B cell (primary cell): Measurements from ENCODE around the gene ZFAND5. TPM values are rescaled to one million over a fixed set of nuclear protein-coding genes. Genes with fewer than 3 reads are reported as not detected.

Experiments
- ATAC-seq: fragments of 200-7000 bp; cut with Tn5 transposase; one replicate; pipeline ENCODE4 v1.10.0; 2021; ENCODE audit warnings: low read depth, mild to moderate bottlenecking, moderate number of reproducible peaks, moderate library complexity
- CTCF ChIA-PET: fragments of 350-600 bp; sonication (Branson Sonifier 250); formaldehyde crosslinking; loops from one replicate; lab custom pipeline; 2021; ENCODE audit warnings: antibody characterized with exemption, inconsistent platforms; lab: Charles Lee
- POLR2A ChIA-PET: fragments of 350-600 bp; sonication (Branson Sonifier 250); formaldehyde crosslinking; loops from one replicate; lab custom pipeline; 2021; ENCODE audit warnings: antibody characterized with exemption; lab: Charles Lee
- DNase-seq: peaks from one replicate; pipeline ENCODE4 v3.0.0; 2013
- H2AFZ ChIP-seq: 2 replicates; pipeline ENCODE4 v1.6.1; 2012; ENCODE audit warnings: mild to moderate bottlenecking, low read depth, low read length; ENCODE audit not compliant: insufficient read depth, poor library complexity, severe bottlenecking
- H3K27ac ChIP-seq, 2 donors: 1 replicate in 1 of 2; 2 replicates in 1 of 2; pipeline ENCODE4 v1.5.1; 2012 to 2013; ENCODE audit warnings: low read length in 2 of 2, mild to moderate bottlenecking in 2 of 2, moderate library complexity in 1 of 2
- H3K27me3 ChIP-seq, 4 experiments: fragments of 200-600 bp in 1 of 4; sonication (generic) in 1 of 4; replicated peaks in 1 of 4; 1 replicate in 2 of 4; 2 replicates in 2 of 4; pipeline versions ENCODE4 v1.6.1 to v1.7.0; 2013 to 2016; ENCODE audit warnings: low read length in 3 of 4, mild to moderate bottlenecking in 2 of 4, mixed read lengths in 1 of 4, moderate library complexity in 1 of 4; ENCODE audit not compliant: insufficient read depth in 4 of 4, control insufficient read depth in 3 of 4; ENCODE audit errors: control extremely low read depth in 1 of 4
- H3K36me3 ChIP-seq, 2 experiments: replicated peaks in 1 of 2; 1 replicate in 1 of 2; 2 replicates in 1 of 2; pipeline versions ENCODE4 v1.6.1 to v1.7.1; 2013; ENCODE audit warnings: low read length in 1 of 2; ENCODE audit not compliant: insufficient read depth in 2 of 2, control insufficient read depth in 1 of 2; ENCODE audit errors: control extremely low read depth in 1 of 2, extremely low read depth in 1 of 2
- H3K4me1 ChIP-seq, 2 donors: fragments of 200-600 bp in 1 of 2; sonication (generic) in 1 of 2; 1 replicate in 1 of 2; 2 replicates in 1 of 2; pipeline versions ENCODE4 v1.5.1 to v1.6.1; 2013 to 2017; ENCODE audit warnings: low read length in 2 of 2; ENCODE audit not compliant: control insufficient read depth in 2 of 2, insufficient read depth in 2 of 2
- H3K4me2 ChIP-seq: replicated peaks from 2 replicates; pipeline ENCODE3; 2012; ENCODE audit warnings: mild to moderate bottlenecking, low read depth, low read length; ENCODE audit not compliant: poor library complexity, severe bottlenecking
- H3K4me3 ChIP-seq, 5 experiments: fragments of 200-600 bp in 1 of 5; sonication (generic) in 1 of 5; 1 replicate in 3 of 5; 2 replicates in 2 of 5; pipeline versions ENCODE4 v1.5.1 to v1.7.0; 2011 to 2016; ENCODE audit warnings: low read length in 4 of 5, mild to moderate bottlenecking in 4 of 5, low read depth in 2 of 5, control low read depth in 1 of 5, moderate library complexity in 1 of 5; ENCODE audit not compliant: insufficient read depth in 1 of 5; ENCODE audit errors: control extremely low read depth in 1 of 5, extremely low read depth in 1 of 5
- H3K79me2 ChIP-seq: fragments of 200-600 bp; sonication (generic); one replicate; pipeline ENCODE4 v1.6.0; 2016; ENCODE audit warnings: low read length; ENCODE audit not compliant: control insufficient read depth, insufficient read depth
- H3K9ac ChIP-seq: fragments of 200-600 bp; sonication (generic); 2 replicates; pipeline ENCODE4 v1.6.1; 2017; ENCODE audit warnings: mild to moderate bottlenecking, low read length, moderate library complexity
- H3K9me3 ChIP-seq, 3 donors: one replicate each; pipeline versions ENCODE4 v1.6.1 to v1.7.1; 2013; ENCODE audit warnings: low read length in 2 of 3; ENCODE audit not compliant: control insufficient read depth in 2 of 3, insufficient read depth in 1 of 3; ENCODE audit errors: control extremely low read depth in 1 of 3
- H4K20me1 ChIP-seq: 2 replicates; pipeline ENCODE4 v1.6.0; 2012; ENCODE audit warnings: mild to moderate bottlenecking, low read length; ENCODE audit not compliant: insufficient read depth, control insufficient read depth, poor library complexity, severe bottlenecking
- H3K27ac Mint-ChIP-seq: one replicate; pipeline ENCODE4 v1.8.0; 2021; ENCODE audit warnings: mixed read lengths
- H3K27me3 Mint-ChIP-seq: one replicate; pipeline ENCODE4 v1.8.0; 2021; ENCODE audit warnings: mixed read lengths
- H3K4me1 Mint-ChIP-seq: one replicate; pipeline ENCODE4 v1.8.0; 2021; ENCODE audit warnings: mixed read lengths
- H3K4me3 Mint-ChIP-seq: one replicate; pipeline ENCODE4 v1.8.0; 2021; ENCODE audit warnings: mixed read lengths
- H3K9me3 Mint-ChIP-seq: one replicate; pipeline ENCODE4 v1.8.0; 2022; ENCODE audit warnings: mixed read lengths; ENCODE audit not compliant: insufficient read depth
- EZH2 ChIP-seq: IDR thresholded peaks from 2 replicates; pipeline ENCODE4 v1.6.1; 2012; ENCODE audit warnings: borderline replicate concordance, low read depth, mild to moderate bottlenecking, moderate library complexity, low read length; ENCODE audit not compliant: insufficient read depth, poor library complexity, severe bottlenecking
- WGBS: methylation state at CpG from one replicate; pipeline ENCODE4 v1.1.5; 2013; ENCODE audit warnings: missing lambda C conversion rate; ENCODE audit not compliant: insufficient coverage; 5-methylcytosine and 5-hydroxymethylcytosine counted together
- intact Hi-C: fragments of 100-400 bp; cut with micrococcal nuclease; formaldehyde crosslinking; loops from one replicate; pipeline ENCODE4 v1.10.0; 2022
- polyA plus RNA-seq: library from polyadenylated mRNA; depleted of rRNA; stranded (reverse); fragments of >200 nt; gene quantifications from 2 replicates; pipeline ENCODE4 v1.2.3, GENCODE V29; 2012
- total RNA-seq, 2 donors: library from RNA; stranded (reverse); fragments of 120-200 nt in 1 of 2; gene quantifications; 1 replicate in 1 of 2; 2 replicates in 1 of 2; pipeline versions ENCODE4 v1.2.3 to v1.2.4, GENCODE V29; 2013 to 2022
- TF ChIP-seq, protein P1 (sequence below): fragments of 200-600 bp; IDR thresholded peaks from one replicate; pipeline ENCODE4 v1.8.0; 2022; ENCODE audit warnings: antibody characterized with exemption, mild to moderate bottlenecking

Gene ZFAND5
- total and polyA plus RNA-seq, 2 donors (not counting 1 experiment from before 2014, with no cell fraction given): 95.3 to 162 TPM

DNA sequence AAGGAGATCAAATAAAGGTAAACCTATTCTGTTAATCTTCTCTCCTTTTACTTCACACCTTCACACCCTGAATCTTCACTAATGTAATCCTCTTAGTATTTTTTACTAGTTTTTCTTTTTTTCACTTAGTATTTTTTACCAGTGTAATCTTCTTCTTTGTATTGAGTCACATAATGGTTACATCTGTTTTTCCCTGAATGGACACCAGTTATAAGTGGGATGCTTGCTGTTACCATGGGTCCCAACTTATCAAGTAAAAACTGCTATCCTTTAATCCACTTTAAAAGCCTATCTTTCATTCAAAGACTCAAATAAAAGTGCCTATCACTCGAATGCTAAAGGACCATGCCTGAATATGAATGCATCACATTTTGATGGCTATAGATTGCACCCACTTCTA is 15.1 kb downstream of the ZFAND5 start:
- Histone ChIP-seq H3K27ac (no peak overlapping the region), H3K4me1 (no peaks in the 10 kb centered on the region), H3K36me3 (peaks cover 4 to 13% of the 10 kb centered on the region in 2 experiments), H3K4me3 (no peak overlapping the region), H4K20me1 (no peaks in the 10 kb centered on the region), H3K27me3 (no peaks in the 10 kb centered on the region), H3K79me2 (no peaks in the 10 kb centered on the region), H3K9me3 (no peaks in the 10 kb centered on the region), H2AFZ (no peak overlapping the region), H3K4me2 (no peak overlapping the region), H3K9ac (no peak overlapping the region)
- ChIA-PET CTCF (no interaction called here), POLR2A (no interaction called here)
- H3K27ac Mint-ChIP-seq: no peak overlapping the region
- H3K4me1 Mint-ChIP-seq: peaks cover 10% of the 10 kb centered on the region
- ATAC-seq (no peak), DNase-seq (no peak)
- WGBS: no CpG with 5 or more reads among the region's 1 CpG
- no peaks in the 10 kb centered on the region for H3K9me3 Mint-ChIP-seq
- no peak overlapping the region for H3K4me3 Mint-ChIP-seq
- no peak for TF ChIP-seq EZH2
- TF ChIP-seq, protein P1, sequence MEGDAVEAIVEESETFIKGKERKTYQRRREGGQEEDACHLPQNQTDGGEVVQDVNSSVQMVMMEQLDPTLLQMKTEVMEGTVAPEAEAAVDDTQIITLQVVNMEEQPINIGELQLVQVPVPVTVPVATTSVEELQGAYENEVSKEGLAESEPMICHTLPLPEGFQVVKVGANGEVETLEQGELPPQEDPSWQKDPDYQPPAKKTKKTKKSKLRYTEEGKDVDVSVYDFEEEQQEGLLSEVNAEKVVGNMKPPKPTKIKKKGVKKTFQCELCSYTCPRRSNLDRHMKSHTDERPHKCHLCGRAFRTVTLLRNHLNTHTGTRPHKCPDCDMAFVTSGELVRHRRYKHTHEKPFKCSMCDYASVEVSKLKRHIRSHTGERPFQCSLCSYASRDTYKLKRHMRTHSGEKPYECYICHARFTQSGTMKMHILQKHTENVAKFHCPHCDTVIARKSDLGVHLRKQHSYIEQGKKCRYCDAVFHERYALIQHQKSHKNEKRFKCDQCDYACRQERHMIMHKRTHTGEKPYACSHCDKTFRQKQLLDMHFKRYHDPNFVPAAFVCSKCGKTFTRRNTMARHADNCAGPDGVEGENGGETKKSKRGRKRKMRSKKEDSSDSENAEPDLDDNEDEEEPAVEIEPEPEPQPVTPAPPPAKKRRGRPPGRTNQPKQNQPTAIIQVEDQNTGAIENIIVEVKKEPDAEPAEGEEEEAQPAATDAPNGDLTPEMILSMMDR: no peak
- intact Hi-C loops: no loop called here
- no peaks in the 10 kb centered on the region for H3K27me3 Mint-ChIP-seq

DNA sequence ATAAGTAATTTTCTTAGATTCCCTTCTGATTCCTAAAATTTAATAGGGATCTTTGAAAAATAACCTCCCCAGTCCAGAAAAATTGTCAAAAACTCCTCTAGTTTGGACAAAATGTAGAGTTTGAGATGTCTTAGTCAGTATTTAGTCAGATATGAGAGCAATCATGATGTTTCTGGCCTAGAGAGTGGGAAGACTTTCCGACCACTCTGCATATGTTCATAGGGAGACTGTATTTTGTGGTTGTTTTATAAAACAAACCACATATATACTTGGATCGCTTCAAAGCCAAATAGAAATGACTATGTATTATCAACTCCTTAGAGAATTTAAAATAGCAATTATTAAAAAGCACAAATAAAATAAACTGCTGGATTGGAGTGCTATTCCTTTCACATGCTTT is 15.8 kb downstream of the ZFAND5 start:
- Histone ChIP-seq H2AFZ (no peak overlapping the region), H3K36me3 (peaks cover 4 to 6% of the 10 kb centered on the region in 2 experiments), H3K9ac (no peak overlapping the region), H3K9me3 (no peaks in the 10 kb centered on the region), H3K27ac (no peak overlapping the region), H3K4me1 (no peaks in the 10 kb centered on the region), H3K27me3 (no peaks in the 10 kb centered on the region), H3K79me2 (no peaks in the 10 kb centered on the region), H3K4me3 (no peak overlapping the region), H4K20me1 (no peaks in the 10 kb centered on the region), H3K4me2 (no peak overlapping the region)
- Mint-ChIP-seq H3K4me1 (peaks cover 10% of the 10 kb centered on the region), H3K4me3 (no peak overlapping the region), H3K27ac (no peak overlapping the region), H3K9me3 (no peaks in the 10 kb centered on the region), H3K27me3 (no peaks in the 10 kb centered on the region)
- intact Hi-C loops: no loop called here
- no peak for ATAC-seq
- CTCF ChIA-PET: no interaction called here
- no peak for DNase-seq
- WGBS: no CpG with 5 or more reads among the region's 2 CpGs
- POLR2A ChIA-PET: no interaction called here
- TF ChIP-seq, protein P1: no peak
- no peak for TF ChIP-seq EZH2
